ENCODE results near the gene ZNF668.

ZNF668 gene

GRCh38 chr16:31088459-31089183, 14.6 kb upstream of the ZNF668 start, which contains the start of gene PRSS53:
TSS of gene PRSS53 (minus strand) at chr16:31088943. CDS start at chr16:31088809, 134 bp downstream.
- Mint-ChIP-seq H3K9me3 (no peaks in the 10 kb centered on the region), H3K4me3 (no peak within 1 kb of the TSS), H3K27ac (no peak within 1 kb of the TSS), H3K36me3 (peaks cover 6% of the 10 kb centered on the region), H3K4me1 (peaks cover 2% of the 10 kb centered on the region), H3K27me3 (no peaks in the 10 kb centered on the region)
- DNase-seq (ENCODE audit: low spot score in 2 of 2) (no peak), ATAC-seq (ENCODE audit: low read depth) (no peak)

GRCh38 chr16:31087971-31088370, 13.9 kb upstream of the ZNF668 start:
- Mint-ChIP-seq H3K4me3 (no peak overlapping the region), H3K4me1 (no peaks in the 10 kb centered on the region), H3K27me3 (no peaks in the 10 kb centered on the region), H3K9me3 (no peaks in the 10 kb centered on the region), H3K27ac (no peak overlapping the region), H3K36me3 (peaks cover 6% of the 10 kb centered on the region)
- DNase-seq (ENCODE audit: low spot score in 2 of 2), result no peak
- ATAC-seq (ENCODE audit: low read depth), result no peak

- H3K4me1 Mint-ChIP-seq, result no peaks in the 10 kb centered on the region
Measured at GRCh38 chr16:31087481-31087880, 13.4 kb upstream of the ZNF668 start.

GRCh38 chr16:31086629-31086906, 12.5 kb upstream of the ZNF668 start:
- no peaks in the 10 kb centered on the region for H3K9me3 Mint-ChIP-seq
- no peaks in the 10 kb centered on the region for H3K27me3 Mint-ChIP-seq
- DNase-seq (ENCODE audit: low spot score in 2 of 2) (no peak), ATAC-seq (ENCODE audit: low read depth) (no peak)
- peaks cover 9% of the 10 kb centered on the region for H3K36me3 Mint-ChIP-seq
- H3K27ac Mint-ChIP-seq, result no peak overlapping the region
- no peak overlapping the region for H3K4me3 Mint-ChIP-seq
- peaks cover 6% of the 10 kb centered on the region for H3K4me1 Mint-ChIP-seq

More at GRCh38 chr16:31087481-31087880, 13.4 kb upstream of the ZNF668 start:
- Mint-ChIP-seq H3K36me3 (peaks cover 6% of the 10 kb centered on the region), H3K27ac (no peak overlapping the region), H3K9me3 (no peaks in the 10 kb centered on the region), H3K4me3 (no peak overlapping the region), H3K27me3 (no peaks in the 10 kb centered on the region)
- ATAC-seq (ENCODE audit: low read depth) (no peak), DNase-seq (ENCODE audit: low spot score in 2 of 2) (no peak)

- ATAC-seq (ENCODE audit: low read depth) (no peak), DNase-seq (ENCODE audit: low spot score in 2 of 2) (no peak)
- no peaks in the 10 kb centered on the region for H3K9me3 Mint-ChIP-seq
- no peak overlapping the region for H3K27ac Mint-ChIP-seq
- no peaks in the 10 kb centered on the region for H3K27me3 Mint-ChIP-seq
- H3K4me1 Mint-ChIP-seq, result peaks cover 8% of the 10 kb centered on the region
- peaks cover 9% of the 10 kb centered on the region for H3K36me3 Mint-ChIP-seq
- H3K4me3 Mint-ChIP-seq, result no peak overlapping the region
Measured at GRCh38 chr16:31085873-31086628, 12.0 kb upstream of the ZNF668 start.

GRCh38 chr16:31085411-31085810, 11.4 kb upstream of the ZNF668 start:
- Mint-ChIP-seq H3K9me3 (no peaks in the 10 kb centered on the region), H3K27ac (no peak overlapping the region), H3K4me1 (peaks cover 9% of the 10 kb centered on the region)

GRCh38 chr16:31084584-31085302, 10.7 kb upstream of the ZNF668 start:
- H3K27ac Mint-ChIP-seq, result no peak overlapping the region
- no peak for ATAC-seq (ENCODE audit: low read depth)
- no peak overlapping the region for H3K4me3 Mint-ChIP-seq
- H3K27me3 Mint-ChIP-seq, result no peaks in the 10 kb centered on the region
- no peak for DNase-seq (ENCODE audit: low spot score in 2 of 2)
- peaks cover 8% of the 10 kb centered on the region for H3K36me3 Mint-ChIP-seq
- H3K4me1 Mint-ChIP-seq, result peaks cover 11% of the 10 kb centered on the region
- no peaks in the 10 kb centered on the region for H3K9me3 Mint-ChIP-seq

More at GRCh38 chr16:31085411-31085810, 11.4 kb upstream of the ZNF668 start:
- no peak for ATAC-seq (ENCODE audit: low read depth)
- H3K4me3 Mint-ChIP-seq, result no peak overlapping the region
- DNase-seq (ENCODE audit: low spot score in 2 of 2), result no peak
- H3K36me3 Mint-ChIP-seq, result peaks cover 7% of the 10 kb centered on the region
- no peaks in the 10 kb centered on the region for H3K27me3 Mint-ChIP-seq

- peaks cover 9% of the 10 kb centered on the region for H3K36me3 Mint-ChIP-seq
- H3K9me3 Mint-ChIP-seq, result no peaks in the 10 kb centered on the region
- H3K27me3 Mint-ChIP-seq, result no peaks in the 10 kb centered on the region
- H3K27ac Mint-ChIP-seq, result no peak overlapping the region
- no peak overlapping the region for H3K4me3 Mint-ChIP-seq
- DNase-seq (ENCODE audit: low spot score in 2 of 2) (no peak), ATAC-seq (ENCODE audit: low read depth) (no peak)
- H3K4me1 Mint-ChIP-seq, result peaks cover 14% of the 10 kb centered on the region
Measured at GRCh38 chr16:31083981-31084380, 9.9 kb upstream of the ZNF668 start.

GRCh38 chr16:31083556-31083955, 9.5 kb upstream of the ZNF668 start:
- no peaks in the 10 kb centered on the region for H3K9me3 Mint-ChIP-seq
- peaks cover 13% of the 10 kb centered on the region for H3K36me3 Mint-ChIP-seq
- ATAC-seq (ENCODE audit: low read depth) (no peak), DNase-seq (ENCODE audit: low spot score in 2 of 2) (no peak)
- no peaks in the 10 kb centered on the region for H3K27me3 Mint-ChIP-seq
- H3K4me1 Mint-ChIP-seq, result peaks cover 14% of the 10 kb centered on the region
- H3K4me3 Mint-ChIP-seq, result no peak overlapping the region
- H3K27ac Mint-ChIP-seq, result no peak overlapping the region

GRCh38 chr16:31083081-31083480, 9.0 kb upstream of the ZNF668 start:
- H3K27ac Mint-ChIP-seq, result no peak overlapping the region
- ATAC-seq (ENCODE audit: low read depth), result no peak
- no peaks in the 10 kb centered on the region for H3K9me3 Mint-ChIP-seq
- no peaks in the 10 kb centered on the region for H3K27me3 Mint-ChIP-seq
- DNase-seq (ENCODE audit: low spot score in 2 of 2), result no peak
- no peak overlapping the region for H3K4me3 Mint-ChIP-seq
- peaks cover 14% of the 10 kb centered on the region for H3K4me1 Mint-ChIP-seq
- H3K36me3 Mint-ChIP-seq, result peaks cover 16% of the 10 kb centered on the region

GRCh38 chr16:31082368-31083045, 8.5 kb upstream of the ZNF668 start:
- DNase-seq (ENCODE audit: low spot score in 2 of 2) (no peak), ATAC-seq (ENCODE audit: low read depth) (no peak)
- peaks cover 14% of the 10 kb centered on the region for H3K4me1 Mint-ChIP-seq
- H3K4me3 Mint-ChIP-seq, result no peak overlapping the region
- H3K9me3 Mint-ChIP-seq, result no peaks in the 10 kb centered on the region
- H3K27me3 Mint-ChIP-seq, result no peaks in the 10 kb centered on the region
- peak overlapping the region; percentile 77 for H3K27ac Mint-ChIP-seq
- peaks cover 21% of the 10 kb centered on the region for H3K36me3 Mint-ChIP-seq

GRCh38 chr16:31081428-31082351, 7.7 kb upstream of the ZNF668 start:
- no peak for ATAC-seq (ENCODE audit: low read depth)

GRCh38 chr16:31080756-31081419, 6.8 kb upstream of the ZNF668 start:
- DNase-seq (ENCODE audit: low spot score in 2 of 2) (no peak), ATAC-seq (ENCODE audit: low read depth) (no peak)
- peaks cover 18% of the 10 kb centered on the region for H3K4me1 Mint-ChIP-seq
- H3K27ac Mint-ChIP-seq, result no peak overlapping the region
- H3K4me3 Mint-ChIP-seq, result no peak overlapping the region
- no peaks in the 10 kb centered on the region for H3K27me3 Mint-ChIP-seq
- no peaks in the 10 kb centered on the region for H3K9me3 Mint-ChIP-seq
- peaks cover 18% of the 10 kb centered on the region for H3K36me3 Mint-ChIP-seq

More at GRCh38 chr16:31081428-31082351, 7.7 kb upstream of the ZNF668 start:
- Mint-ChIP-seq H3K27ac (peak overlapping the region; percentile 77), H3K9me3 (no peaks in the 10 kb centered on the region), H3K27me3 (no peaks in the 10 kb centered on the region), H3K36me3 (peaks cover 21% of the 10 kb centered on the region), H3K4me1 (peaks cover 14% of the 10 kb centered on the region), H3K4me3 (no peak overlapping the region)
- no peak for DNase-seq (ENCODE audit: low spot score in 2 of 2)
